ENCODE measurements around the gene IL1R2.
"Not testable (repeated sequence)": the region's sequence is repeated elsewhere in the genome, so short reads cannot be mapped to it uniquely, and the experiment has no call there.

The IL1R2 gene

DNA sequence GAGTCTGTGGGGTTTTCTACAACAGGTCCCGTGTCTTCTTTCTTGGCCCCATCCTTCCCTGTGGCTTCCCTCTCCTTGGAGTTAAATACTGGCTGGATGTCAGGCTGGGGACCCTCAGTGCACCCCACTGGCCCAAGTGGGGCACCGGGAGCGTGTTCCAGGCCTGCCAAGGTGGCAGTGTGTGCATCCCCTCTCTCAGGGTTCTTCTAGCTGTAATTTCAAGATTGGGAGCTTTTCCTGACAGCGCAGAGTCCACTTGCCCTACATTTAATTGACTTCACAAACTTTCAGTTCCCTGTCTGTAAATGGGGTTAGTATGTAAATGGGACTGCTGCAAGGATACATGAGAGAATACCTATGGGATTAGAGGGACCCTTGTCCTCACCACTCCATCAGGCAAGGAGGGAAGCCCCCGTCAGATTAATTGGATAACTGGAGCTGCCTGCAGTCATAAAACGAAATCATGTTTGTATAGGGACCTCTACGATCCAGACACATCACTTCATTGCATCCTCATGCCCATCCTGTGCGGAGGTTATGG lies 66.6 kb downstream of the IL1R2 start:
- DNase-seq, result no peak

DNA sequence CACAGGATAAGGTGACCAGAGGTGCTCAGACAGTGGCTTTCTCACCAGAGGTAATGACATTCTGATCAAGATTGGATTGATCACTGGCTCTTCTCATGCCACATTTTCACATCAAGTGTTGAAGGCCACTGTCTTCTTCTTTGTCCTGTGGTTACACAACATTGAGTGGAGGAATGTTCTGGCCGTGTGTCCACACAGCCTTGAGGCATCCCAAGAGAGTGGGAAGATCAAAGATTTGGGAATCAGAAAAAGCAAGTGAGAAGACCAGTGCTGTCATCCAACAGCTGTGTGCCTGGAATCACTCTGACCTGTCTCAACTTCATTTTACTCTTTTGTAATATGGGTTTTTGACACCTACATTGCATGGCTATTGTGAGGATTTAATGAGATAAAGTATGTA lies 67.4 kb downstream of the IL1R2 start:
- no peak for DNase-seq

DNA sequence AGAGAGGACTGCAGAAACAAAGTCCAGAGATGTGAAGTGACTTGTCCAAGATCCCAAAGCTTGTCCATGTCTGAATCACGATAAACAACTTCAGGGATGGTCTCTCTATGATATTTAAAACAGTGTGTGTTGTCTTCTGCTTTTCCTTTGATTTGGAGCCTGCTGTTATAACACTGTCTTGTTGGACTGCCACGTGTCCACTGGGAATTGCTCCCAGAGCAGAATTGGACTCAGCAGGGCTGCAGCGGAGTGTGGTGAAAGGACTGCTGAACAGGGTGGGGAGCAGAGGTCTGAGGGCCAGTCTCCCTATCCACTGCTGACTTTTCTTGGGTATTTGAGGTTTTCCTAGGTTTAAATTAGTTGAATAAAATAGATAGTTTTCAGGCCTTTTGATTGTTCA lies 68.3 kb downstream of the IL1R2 start:
- DNase-seq, result peak in 15 of 58 donors; percentile 5 to 37 (median 19)

DNA sequence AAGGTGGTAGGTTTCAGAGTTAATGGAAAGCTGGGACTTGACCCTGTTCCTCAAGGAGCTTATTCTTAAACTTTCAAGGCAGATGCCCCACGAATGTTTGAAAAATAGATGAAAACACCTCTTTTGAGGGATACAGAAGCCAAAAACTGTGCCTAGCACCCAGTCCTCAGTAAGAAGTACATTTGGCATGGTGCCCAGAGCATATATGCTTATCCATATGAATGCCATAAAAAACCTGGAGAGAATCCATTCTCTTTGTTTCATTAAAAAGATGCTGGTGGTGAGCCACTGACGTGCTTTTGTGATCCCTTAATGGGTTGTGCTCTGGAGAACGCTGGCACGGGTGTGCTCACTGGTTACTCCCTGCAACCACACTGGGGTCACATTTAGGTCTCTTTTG lies 69.0 kb downstream of the IL1R2 start:
- no peak for DNase-seq

DNA sequence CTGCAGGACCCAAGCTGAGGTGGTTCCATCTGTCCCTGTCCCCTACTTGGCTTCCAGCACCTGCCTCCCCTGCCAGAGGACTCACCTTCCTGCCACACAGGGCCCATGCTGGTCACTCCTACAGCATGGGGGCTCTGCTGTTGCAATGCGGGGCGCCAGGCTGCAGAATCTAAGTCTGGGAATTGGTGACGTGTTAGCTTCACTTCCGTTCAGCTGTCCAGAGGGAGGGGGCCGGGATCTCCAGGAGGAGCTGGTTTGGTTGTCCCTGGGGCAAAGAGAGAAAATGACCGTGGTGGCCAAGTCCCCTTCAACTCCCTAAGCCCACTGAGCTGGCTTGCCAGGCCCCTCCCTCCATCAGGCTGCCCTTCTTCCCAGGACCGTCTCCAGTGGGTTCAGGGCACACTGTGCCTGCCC lies 69.5 kb downstream of the IL1R2 start:
- no peak for DNase-seq

DNA sequence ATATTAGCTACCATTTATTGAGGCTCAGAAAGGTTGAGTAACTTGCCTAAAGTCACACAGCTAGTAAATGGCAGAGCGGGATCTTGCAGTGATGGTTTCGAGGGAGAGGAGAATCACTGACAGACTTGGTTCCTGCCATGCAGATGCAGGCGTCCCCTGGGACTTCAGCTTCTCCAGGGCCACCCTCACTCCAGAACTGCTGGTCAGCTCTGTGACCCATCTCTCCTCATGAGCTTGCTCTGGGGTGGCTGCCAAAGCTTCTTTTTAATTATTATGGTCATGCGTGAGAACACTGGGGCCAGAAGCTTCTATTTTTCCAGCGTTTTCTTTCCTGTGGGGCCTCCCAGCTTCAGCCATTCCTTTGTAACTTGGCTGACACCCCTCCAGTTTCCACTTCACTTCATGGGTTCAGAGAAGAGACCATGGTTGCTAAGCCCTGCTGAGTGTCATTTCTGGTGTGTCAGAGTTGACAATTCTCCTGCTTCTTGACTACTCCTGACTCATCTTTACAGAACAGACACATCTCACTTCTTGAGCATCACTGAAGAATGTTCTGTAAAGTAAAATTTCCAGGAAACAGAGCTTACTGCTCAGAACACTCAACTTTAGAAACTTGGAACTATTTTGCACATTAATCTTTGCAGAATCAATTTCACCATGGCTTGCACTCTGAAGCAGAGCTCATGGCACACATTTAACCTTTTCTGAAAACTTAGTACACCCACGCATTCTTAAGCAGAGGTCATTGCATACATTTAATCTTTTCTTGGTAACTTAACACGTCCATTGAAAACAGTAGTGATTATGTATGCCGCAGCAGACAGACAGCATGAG lies 70.4 kb downstream of the IL1R2 start:
- DNase-seq, result peak in 3 of 58 donors; percentile 13 to 47 (median 43)

DNA sequence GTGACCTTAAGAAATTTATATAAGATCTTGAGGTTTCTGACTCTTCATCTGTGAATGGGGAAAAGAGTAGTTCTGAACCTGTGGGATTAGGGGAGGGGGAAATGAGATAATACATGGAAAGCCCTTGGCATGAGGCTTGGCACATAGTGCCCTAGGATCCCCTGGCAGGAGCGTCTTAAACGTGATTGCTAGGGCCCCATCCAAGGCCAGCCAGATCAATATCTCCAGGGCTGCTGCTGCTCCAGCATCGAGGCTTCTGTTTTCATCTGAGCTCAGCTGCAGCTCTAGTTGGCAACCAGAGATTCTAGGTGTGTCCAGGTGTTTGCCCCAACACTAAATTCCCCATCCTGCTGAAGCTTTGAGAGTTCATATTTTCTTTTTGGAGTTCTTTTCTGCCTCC lies 71.0 kb downstream of the IL1R2 start:
- DNase-seq, result no peak

DNA sequence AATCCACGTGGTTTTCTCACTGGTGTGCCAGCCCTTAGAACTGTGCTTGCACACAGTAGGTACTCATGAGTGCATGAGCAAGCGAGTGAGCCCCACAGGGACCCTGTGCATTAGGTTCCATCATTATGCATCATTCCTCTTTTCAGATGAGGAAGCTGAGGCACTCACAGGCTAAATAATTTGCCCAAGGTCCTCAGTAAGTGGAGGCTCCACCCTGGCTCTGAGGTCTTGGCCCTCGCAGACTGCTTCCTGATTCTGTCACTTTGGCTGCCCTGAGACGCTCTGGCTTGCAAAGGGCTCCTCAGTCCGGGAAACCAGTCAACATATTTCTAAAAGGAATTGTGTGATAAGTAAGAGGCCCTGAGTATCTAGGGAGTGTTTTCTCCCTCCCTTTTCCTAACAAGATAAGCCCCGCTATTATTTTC lies 71.7 kb downstream of the IL1R2 start:
- DNase-seq, result no peak

DNA sequence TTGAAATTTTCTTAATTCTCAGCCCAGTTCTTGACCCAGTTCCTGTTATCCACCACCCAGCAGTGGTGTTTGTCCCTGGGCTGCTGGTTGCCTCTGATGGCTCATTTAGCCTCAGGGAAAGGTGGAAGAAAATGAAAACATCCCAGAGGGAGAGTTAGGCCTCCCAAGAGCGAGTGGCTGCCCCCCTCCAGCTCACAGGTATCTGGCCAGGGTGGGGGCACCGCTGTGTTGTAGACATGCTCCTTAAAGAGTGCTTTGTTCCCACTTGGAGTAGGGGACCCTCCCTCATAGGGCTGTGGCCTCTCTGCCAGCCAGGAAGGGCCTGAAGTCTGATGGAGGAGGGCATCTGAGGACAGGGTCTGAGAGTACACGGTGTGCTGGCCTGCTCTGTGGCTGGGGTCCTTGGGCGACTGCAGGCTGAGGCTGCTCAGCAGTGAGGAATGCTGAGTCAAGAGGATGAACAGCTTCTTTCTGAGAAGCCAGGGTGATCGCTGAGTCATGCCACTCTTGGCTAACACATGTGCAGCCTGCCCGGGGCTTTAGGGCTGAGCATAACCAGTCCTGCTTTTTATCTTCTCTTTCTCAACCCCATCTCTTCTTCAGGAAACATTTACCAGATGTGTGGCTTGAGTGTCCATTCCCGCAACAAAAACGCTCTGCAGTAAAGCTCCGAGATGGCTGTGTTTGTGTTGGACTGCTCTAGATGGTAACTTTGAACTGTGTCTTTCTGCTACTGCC lies 72.3 kb downstream of the IL1R2 start:
- DNase-seq, result peak in 22 of 58 donors; percentile 9 to 74 (median 28)

DNA sequence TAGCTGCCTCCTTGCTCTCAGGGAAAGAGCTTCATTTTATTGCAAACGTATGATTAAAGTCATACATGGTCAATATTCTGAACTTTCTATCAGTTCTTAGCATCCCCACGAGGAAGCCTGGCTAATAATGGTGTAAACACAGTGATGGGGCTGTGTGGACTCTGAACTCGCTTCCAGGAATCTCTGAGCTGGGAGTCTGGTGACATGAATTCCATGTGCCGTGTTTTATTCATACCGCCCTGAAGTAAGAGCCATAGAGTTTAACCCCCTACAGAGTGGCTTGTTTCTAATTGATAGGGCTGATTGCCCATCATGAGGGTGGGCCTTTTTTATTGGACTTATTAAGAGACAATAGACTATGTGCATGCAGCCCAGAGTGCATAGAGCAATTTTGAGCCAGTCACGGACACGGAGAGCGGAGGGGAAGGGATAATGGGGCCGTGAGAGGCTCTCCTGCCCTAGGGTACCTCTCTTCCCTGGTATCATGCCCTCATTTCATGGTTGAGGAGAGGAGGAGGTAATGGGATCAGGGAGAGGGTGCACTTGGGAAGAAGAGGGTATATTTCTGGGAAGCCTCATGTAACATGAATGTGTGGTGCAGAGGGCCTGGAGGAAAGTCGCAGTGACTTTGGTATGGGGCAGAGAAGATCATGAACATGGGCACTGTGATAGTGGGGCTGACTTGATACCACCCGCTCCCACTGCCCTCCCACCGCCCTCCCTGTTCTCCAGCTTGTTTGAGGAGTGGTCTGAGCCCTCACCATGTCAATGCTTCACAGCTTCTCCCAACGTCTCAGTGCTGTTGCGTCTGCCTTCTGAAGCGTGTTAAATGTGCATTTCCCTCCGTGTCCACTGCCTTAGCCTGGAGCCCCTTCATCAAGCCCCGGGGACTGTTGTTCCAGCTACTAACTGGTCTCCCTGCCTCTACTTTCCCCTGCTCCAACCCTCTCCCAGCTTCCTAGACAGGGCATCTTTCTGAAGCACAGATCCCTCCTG lies 73.2 kb downstream of the IL1R2 start:
- DNase-seq, result no peak

DNA sequence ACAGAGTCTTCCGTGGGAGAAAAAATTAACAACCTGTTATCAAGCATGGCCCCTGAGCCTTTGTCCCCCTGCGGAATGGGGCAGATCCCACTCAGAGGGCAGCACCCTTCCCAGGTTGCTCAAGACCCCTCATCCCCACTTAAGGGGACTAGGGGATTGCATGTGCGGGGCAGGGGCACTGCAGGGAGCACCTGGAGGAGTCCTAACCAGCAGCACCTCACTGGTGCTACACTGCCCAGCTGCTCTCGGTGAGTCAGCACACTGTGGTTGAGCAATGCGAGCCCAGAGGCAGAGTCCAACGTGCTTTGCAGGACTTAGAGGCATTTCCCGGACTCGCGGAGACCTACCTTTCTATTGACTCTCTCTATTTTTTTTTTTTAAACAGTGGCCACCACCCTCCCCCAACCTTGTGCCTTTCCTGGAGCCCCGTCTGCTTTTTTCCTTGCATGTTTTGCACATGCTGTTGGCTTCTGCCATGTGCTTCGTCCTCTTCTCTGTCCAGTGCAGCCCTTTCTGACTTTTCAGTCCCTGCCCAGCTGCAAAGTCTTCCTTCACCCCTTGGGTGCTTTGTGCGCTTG lies 74.0 kb downstream of the IL1R2 start:
- no peak for DNase-seq

DNA sequence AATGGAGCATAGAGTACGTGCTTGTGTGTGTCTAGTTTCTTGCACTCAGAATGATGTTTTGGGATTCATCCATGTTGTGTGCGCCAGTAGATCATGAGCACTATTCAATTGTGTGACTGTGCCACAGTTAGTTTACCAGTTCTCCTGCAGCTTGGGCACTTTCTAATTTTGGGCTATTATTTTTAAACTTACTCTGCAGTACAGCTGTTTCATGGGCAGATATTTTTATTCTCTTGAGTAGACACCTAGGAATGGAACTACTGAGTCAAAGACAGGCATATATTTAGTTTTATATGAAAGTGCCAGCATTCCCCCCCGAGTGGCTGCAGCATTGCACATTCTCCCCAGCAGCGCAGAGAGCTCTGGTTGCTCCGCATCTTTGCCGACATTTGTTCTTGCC lies 74.8 kb downstream of the IL1R2 start:
- DNase-seq, result no peak

DNA sequence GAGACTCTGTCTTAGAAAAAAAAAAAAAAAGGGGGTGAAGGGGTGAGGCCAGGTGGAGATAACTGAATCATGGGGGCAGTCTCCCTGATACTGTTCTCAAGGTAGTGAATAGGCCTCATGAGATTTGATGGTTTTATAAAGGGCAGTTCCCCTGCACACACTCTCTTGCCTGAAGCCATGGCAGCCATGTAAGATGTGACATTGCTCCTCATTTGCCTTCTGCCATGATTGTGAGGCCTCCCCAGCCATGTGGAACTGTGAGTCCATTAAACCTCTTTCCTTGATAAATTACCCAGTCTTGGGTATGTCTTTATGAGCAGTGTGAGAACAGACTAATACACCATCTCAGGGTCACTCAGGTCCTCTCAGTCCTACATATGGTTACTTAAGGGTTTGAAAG lies 76.4 kb downstream of the IL1R2 start:
- DNase-seq, result not testable (repeated sequence)

DNA sequence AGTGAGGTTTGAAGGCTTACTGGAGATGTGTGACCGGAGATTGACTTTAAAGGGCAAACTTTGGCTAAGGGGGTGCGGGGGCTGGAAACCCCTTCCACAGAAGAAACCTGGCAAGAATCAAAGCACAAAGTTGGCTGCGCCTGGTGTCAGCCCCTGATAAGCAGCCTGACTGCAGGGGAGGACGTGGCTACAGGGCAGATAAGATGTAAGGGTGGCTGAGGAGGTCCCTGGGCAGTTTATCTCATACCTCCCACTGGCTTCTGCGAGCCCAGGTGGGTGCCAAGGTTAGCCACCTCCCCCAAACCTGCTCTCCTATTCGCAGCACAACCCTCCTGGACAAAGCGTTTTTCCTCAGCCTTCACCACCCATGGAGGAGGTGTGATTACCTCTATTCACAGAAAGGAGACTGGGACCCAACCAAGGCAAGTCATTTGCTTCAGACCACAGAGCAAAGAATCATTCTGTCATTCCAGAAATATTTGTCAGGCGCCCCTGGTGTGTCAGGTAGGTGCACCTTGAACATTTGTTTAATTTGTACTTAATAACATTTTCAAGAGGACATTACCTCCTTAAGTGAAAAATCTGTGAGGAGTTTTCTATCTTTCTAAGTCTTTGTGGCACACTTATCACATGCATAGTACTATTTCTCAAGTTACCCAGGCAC lies 77.7 kb downstream of the IL1R2 start:
- DNase-seq, result no peak

DNA sequence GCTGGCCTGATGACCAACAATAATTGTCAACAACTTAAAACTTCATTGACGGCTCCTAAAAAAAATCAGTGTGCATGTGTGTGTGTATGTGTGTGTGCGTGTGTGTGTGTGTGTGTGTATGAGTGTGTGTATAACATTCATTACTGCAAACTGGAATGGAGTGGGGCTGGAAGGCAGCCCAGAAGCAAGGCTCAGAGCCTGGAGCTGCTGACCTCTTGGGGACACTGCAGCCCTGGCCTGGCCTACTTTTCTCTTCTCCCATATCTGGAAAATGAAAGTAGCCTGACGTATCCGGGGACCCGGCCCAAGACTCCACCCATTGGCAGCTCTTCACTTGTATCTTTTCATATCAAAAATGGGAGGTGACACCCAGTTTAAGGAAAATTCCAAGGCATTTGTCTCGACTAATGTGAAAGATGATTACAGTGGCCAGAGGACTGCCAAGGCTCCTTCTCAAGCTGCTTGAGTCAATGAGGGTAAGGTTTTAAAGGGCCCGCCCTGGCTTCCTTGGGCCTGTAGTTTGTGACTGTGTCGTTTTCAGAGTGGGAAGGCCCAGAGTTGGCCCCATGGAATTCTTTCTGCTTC lies 78.4 kb downstream of the IL1R2 start:
- DNase-seq, result peak in 5 of 58 donors; percentile 11 to 31 (median 24)

DNA sequence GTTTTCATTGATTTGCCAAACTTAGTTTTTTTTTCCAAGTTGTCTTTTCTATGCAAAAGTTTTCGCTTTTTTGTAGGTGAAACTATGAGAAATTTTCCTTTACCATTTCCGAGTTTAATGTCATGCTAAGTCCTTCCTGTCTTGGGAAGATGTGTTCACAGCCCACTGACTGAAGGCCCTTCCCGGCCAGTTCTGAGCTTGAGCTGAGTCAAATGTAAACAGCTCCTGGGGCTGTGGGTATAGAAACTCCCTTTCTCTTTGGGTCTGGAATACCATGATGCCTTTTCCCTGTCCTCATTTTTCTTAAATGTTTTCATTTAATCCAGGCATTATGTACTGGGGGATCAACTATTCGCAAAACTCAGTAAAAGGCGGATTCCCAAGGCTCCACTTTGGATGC lies 81.0 kb downstream of the IL1R2 start:
- DNase-seq, result no peak

DNA sequence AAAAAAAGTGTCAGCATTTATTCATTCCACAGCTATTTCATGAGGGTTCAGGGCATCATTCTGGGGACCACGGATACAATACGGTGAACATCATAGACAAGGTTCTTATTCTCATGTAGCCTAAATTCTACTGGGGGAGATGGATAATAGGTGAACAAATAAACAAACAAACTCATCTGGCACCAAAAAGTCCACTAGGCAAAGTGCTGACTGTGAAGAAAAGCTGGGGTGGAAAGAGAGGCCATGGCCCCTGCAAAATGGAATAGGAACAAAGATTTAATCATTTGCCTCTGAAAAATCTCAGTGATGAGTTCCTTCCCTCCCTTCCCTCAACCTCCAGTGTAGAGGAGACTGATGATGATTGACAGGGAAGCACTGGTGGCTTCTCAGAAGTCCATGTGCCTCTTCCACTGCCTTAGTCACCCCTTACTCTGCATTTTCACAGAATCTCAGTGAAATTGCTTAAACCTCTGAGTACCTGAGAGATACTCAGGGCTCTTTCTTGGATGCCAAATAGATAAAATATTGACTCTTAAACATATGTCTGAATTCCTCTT lies 81.5 kb downstream of the IL1R2 start:
- no peak for DNase-seq

DNA sequence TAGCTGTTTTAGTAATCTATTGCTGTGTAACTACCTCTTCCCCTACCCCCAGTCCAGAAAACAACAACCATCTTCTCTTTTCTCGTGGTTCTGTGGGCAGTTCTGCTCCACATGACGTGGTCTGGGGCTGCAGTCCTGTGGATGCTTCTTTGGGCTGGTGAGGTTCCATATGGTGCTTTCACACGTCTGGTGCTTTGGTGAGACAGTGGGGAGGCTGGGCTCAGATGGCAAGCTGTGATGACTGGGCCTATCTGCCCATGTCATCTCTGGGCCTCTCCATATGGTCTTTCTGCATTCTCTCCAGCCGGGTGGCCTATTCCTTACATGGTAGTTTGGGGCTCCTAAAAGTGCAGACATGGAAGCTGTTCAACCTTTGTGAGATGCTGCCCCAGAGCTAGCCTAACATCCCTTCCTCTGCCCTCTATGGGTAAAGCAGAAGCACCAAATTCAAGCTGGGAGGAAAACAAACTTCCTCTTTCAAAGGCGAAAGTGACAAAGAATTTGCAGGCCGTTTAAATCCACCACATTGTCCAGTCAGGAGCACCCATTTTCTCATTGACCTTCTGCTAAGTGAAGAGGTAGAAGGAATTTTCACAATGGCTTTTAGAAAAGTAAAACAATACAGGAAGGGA lies 82.5 kb downstream of the IL1R2 start:
- DNase-seq, result no peak

DNA sequence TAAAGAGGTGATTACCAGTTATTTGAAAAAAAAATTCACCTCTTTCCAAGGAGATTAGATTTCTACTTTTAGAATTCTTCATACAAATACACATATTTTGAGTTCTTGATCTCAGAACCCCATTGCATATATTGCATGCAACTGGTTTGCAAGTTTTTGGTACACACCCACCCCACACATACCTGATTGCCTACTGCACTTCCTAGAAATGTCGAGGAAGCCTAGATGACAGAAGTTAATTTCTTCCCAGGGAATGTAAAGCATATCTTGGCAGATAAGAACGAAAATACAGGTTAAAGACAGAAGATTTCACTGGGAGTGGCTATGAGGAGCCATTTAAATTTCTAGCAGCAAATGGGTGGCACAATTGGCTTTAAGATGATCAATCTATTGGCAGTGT lies 83.7 kb downstream of the IL1R2 start:
- DNase-seq, result no peak

Measured in anterior cingulate cortex (tissue), 58 donors.